Left ventricle myocardium inferior (tissue), 1 donor: ENCODE results near the gene KCNJ6. TPM values are rescaled to one million over a fixed set of nuclear protein-coding genes. Genes with fewer than 3 reads are reported as not detected.
"Not testable (repeated sequence)": the region's sequence is repeated elsewhere in the genome, so short reads cannot be mapped to it uniquely, and the experiment has no call there.

Source experiments
- DNase-seq: peaks from one replicate; pipeline ENCODE4 v3.0.0-alpha.2; 2020
- H3K27ac ChIP-seq: fragments of 200-600 bp; replicated peaks from 2 replicates; pipeline ENCODE4 v1.8.0; 2021
- H3K27me3 ChIP-seq: fragments of 200-600 bp; 2 replicates; pipeline ENCODE4 v1.8.0; 2021; ENCODE audit warnings: low read depth
- H3K36me3 ChIP-seq: fragments of 200-600 bp; 2 replicates; pipeline ENCODE4 v1.8.0; 2021
- H3K4me1 ChIP-seq: fragments of 200-600 bp; 2 replicates; pipeline ENCODE4 v1.8.0; 2021
- H3K4me3 ChIP-seq: fragments of 200-600 bp; 2 replicates; pipeline ENCODE4 v1.8.0; 2021; ENCODE audit warnings: mild to moderate bottlenecking, moderate library complexity
- H3K9me3 ChIP-seq: fragments of 200-600 bp; replicated peaks from 2 replicates; pipeline ENCODE4 v1.8.0; 2021
- CTCF ChIP-seq: fragments of 200-600 bp; IDR thresholded peaks from 2 replicates; pipeline ENCODE4 v1.8.0; 2021; ENCODE audit warnings: antibody characterized with exemption, mild to moderate bottlenecking, borderline replicate concordance
- intact Hi-C: fragments of 100-400 bp; cut with micrococcal nuclease; formaldehyde crosslinking; loops from one replicate; pipeline ENCODE4 v1.11.0; 2022
- total RNA-seq: library from RNA; stranded (reverse); fragmentation: NEBNext Ultra II Directional; extraction: Animal tissue kit (Norgen Biotek cat#: 25700); gene quantifications from one replicate; pipeline ENCODE4 v1.2.1, GENCODE V29; 2021
- donor health status: DM: no; HTN: yes; CAD: no; lungs with severe emphysema.

Gene KCNJ6
- total RNA-seq, 1 donor from 2014 or later, result not detected

GRCh38 chr21:37593015-37593414 is 323.2 kb downstream of the KCNJ6 start:
- Histone ChIP-seq H3K27ac (peak overlapping the region; percentile 62), H3K9me3 (no peaks in the 10 kb centered on the region), H3K4me3 (no peak overlapping the region), H3K27me3 (no peaks in the 10 kb centered on the region), H3K36me3 (no peaks in the 10 kb centered on the region), H3K4me1 (peaks cover 21% of the 10 kb centered on the region)
- DNase-seq, result no peak
- intact Hi-C loops, result no loop called here
- TF ChIP-seq CTCF, result no peak

GRCh38 chr21:37592496-37592895 is 323.8 kb downstream of the KCNJ6 start:
- no peaks in the 10 kb centered on the region for H3K9me3 ChIP-seq
- intact Hi-C loops, result no loop called here
- no peaks in the 10 kb centered on the region for H3K27me3 ChIP-seq
- H3K36me3 ChIP-seq, result no peaks in the 10 kb centered on the region
- peak overlapping the region; percentile 62 for H3K27ac ChIP-seq
- no peak for TF ChIP-seq CTCF
- no peak for DNase-seq
- H3K4me1 ChIP-seq, result peaks cover 21% of the 10 kb centered on the region
- H3K4me3 ChIP-seq, result no peak overlapping the region

- H3K9me3 ChIP-seq, H3K4me3 ChIP-seq, intact Hi-C loops, H3K36me3 ChIP-seq, H3K27me3 ChIP-seq, DNase-seq, H3K27ac ChIP-seq: not testable (repeated sequence)
- peaks cover 21% of the 10 kb centered on the region for H3K4me1 ChIP-seq
Observed at GRCh38 chr21:37591994-37592393, 324.3 kb downstream of the KCNJ6 start.

- intact Hi-C loops, H3K36me3 ChIP-seq, H3K27me3 ChIP-seq, DNase-seq, H3K4me3 ChIP-seq, H3K27ac ChIP-seq, H3K9me3 ChIP-seq: not testable (repeated sequence)
- peaks cover 21% of the 10 kb centered on the region for H3K4me1 ChIP-seq
Observed at GRCh38 chr21:37590836-37591235, 325.4 kb downstream of the KCNJ6 start.

- H3K9me3 ChIP-seq, H3K27me3 ChIP-seq, H3K36me3 ChIP-seq, H3K4me3 ChIP-seq, H3K27ac ChIP-seq, intact Hi-C loops, DNase-seq: not testable (repeated sequence)
- peaks cover 13% of the 10 kb centered on the region for H3K4me1 ChIP-seq
Observed at GRCh38 chr21:37588644-37589043, 327.6 kb downstream of the KCNJ6 start.

GRCh38 chr21:37587635-37588177 is 328.6 kb downstream of the KCNJ6 start:
- DNase-seq, result no peak
- Histone ChIP-seq H3K9me3 (no peaks in the 10 kb centered on the region), H3K27me3 (no peaks in the 10 kb centered on the region), H3K4me1 (peaks cover 4% of the 10 kb centered on the region), H3K36me3 (no peaks in the 10 kb centered on the region), H3K27ac (no peak overlapping the region), H3K4me3 (no peak overlapping the region)
- intact Hi-C loops, result no loop called here
- TF ChIP-seq CTCF, result no peak

- Histone ChIP-seq H3K27ac (no peak overlapping the region), H3K9me3 (no peaks in the 10 kb centered on the region), H3K4me3 (no peak overlapping the region), H3K4me1 (no peaks in the 10 kb centered on the region), H3K36me3 (no peaks in the 10 kb centered on the region), H3K27me3 (no peaks in the 10 kb centered on the region)
- DNase-seq, result no peak
- no peak for TF ChIP-seq CTCF
- intact Hi-C loops, result no loop called here
Observed at GRCh38 chr21:37587203-37587602, 329.1 kb downstream of the KCNJ6 start.
